ENCODE results near the gene GOPC.
A peak's percentile ranks its signal among the peaks of the same experiment; 100 is the strongest.

Gene GOPC

DNA sequence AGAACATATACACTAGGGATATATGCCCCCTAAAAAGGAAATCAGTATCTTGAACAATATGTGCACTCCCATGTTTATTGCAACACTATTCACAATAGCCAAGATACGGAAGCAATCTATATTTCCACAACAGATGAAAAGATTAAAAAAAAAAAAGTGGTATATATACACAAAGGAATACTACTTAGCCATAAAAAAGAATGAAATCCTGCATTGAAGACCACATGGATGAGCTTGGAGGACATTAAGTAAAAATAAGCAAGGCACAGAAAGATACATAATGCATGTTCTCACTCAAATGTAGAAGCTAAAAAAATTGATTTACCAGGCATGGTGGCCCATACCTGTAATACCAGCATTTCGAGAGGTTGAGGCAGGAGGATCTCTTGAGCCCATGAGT is 4.6 kb downstream of the GOPC start:
- no peak for DNase-seq

DNA sequence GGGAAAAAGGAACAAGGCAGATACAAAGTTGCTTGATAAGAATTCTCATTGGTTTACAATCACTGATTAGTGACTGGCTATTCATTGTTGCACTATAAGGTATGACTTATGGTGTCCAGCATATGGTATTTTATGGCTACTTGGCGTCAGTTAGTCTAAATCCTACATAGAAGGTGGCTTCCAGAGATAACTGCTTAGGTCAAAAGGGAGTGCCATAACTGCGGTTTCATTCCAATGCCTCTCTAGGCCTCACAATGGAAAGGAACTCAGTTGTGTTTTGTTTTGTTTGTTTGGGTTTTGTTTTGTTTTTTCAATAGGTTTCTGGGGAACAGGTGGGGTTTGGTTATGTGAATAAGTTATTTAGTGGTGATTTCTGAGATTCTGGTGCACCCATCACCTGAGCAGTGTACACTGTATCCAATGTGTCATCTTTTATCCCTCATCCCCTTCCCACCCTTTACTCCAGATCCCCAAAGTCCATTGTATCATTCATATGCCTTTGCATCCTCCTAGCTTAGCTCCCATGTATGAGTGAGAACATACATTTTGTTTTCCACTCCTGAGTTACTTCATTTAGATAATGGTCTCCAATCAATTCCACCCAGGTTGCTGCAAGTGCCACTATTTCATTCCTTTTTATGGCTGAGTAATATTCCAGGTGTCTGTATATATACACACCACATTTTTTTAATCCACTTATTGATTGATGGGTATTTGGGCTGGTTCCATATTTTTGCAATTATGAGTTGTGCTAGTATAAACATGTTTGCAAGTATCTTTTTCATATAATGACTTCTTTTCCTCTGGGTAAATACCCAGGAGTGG is 7.0 kb downstream of the GOPC start:
- DNase-seq = no peak

DNA sequence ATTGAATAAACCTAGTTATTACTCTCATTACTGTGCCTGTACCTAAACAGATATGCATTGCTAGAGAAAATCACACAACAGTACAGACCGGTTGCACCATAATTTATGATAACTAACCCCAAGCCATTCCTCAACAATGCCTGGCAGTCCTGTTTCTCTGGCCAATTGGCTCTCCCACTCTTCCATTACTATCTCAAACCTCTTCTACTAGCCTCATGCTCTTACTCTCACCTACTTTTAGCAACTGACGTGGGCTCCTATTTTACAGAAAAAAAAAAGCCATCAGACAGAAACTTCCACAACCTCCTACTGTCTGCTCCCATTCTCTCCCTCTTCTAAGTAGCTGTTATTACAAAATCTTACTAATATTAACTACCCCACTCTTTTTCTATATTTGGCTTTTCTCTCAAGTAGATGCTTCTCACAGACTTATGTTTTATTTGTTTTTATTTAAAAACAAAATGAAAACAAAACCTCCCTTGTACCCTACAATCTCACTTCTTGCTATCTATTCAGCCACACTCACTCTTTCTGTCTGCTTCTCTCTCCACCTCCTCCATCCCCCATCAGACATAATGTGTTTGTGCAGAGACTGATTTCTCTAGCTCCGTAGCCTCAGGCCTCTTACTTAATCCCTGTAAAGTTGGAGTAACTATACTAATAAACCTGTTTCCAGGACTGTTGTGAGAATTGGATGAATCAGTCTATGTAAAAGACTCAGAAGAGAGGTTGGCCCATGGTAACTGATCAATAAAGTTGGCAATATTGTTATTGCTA is 9.1 kb downstream of the GOPC start:
- DNase-seq = no peak

DNA sequence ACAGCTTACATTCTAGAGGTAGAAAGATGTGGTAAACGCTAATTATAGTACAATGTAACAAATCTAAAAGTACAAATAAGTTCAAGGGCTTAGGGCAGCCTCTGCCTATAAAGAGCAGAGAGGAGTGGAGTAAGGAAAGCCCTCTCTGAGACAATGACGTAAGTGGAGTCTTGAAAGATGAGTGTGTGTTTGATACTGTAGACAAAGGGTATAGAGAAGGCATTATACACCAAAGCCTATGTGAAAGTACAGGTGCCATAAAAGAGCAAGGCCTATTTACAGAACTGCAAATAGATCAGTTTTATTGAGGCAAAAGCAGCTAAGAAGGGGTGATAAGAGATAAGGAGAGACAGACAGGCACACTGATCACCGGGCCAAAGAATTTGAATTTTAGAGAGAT is 10.9 kb downstream of the GOPC start:
- no peak for DNase-seq

DNA sequence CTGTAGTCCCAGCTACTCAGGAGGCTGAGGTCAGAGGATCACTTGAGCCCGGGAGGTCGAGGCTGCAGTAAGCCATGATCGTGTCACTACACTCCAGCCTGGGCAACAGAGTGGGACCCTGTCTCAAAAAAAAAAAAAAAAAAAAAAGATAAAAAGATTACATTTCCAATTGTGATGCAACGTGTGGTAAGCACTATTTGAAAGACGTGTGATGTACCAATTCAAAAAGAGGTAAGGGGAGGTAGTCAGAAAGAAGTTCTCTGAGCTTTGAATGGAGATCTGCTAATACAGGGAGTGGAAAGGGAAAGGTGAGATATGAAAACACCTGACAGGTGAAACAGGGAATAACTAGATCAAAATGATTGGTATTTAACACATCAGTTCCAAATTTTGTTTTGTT is 11.9 kb downstream of the GOPC start:
- DNase-seq = no peak

DNA sequence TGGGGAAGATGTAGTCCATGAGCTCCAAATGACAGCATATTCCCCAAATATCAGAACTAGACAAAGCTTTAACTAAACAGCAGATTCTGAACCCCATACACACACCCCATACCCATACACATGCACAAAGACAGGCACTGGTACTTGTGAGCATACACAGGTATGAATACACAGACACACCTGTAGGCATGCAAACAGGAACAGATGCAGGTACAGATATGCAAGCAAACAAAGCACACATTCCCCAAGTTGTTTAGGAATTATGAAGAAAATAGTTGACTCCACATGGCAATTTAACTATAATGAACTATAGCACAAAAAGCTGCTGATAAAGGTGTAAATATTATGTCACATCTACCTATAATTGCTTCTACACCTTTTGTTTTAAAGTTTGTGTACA is 16.7 kb downstream of the GOPC start:
- no peak for DNase-seq

DNA sequence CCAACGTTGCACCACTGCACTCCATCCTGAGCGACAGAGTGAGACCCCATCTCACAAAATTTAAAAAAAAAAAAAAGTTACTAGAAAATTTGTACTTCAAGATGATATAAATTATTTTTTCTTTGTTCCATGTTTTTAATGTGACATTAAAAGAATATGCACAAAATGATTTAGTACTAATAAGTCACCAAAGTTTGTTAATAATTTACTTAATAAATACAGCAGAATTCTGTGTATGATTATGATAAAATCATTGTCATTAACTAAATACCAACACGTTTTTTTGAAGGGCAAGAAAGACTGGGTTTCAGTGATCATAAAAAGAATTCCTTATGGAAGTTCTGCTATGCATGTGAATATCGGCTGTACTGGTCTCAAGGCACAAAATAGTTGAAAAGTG is 28.1 kb downstream of the GOPC start:
- no peak for DNase-seq

DNA sequence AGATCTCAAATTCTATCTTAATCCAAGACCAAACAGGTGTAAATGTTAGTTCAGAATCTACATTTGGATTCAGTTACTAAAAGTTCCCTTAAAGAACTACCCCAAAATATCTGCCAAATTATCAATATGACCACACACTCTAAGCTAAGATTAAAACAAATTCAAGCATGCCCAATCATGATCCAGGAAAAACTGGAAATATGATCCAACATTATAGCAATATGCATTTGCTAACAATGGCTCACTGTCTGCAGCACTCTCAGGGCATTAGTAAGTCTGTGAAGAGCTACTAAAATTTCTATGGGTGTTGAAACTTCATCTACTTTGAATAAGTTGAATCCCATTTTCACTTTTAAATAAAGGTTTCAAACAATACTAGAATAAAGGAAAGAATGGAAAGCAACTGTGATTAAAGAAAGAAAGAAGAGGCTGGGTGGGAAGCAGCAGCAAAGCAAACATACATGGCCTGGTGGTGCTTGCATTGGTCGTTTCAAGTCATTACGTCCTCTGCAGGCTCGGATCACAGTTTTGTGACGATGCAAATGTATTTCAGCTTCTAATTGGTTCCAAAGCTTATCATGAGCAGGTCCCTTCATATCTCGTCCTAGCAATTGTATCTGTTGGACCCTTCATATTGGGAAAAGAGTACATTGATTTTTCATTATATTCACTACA is 29.2 kb downstream of the GOPC start:
- DNase-seq = no peak

DNA sequence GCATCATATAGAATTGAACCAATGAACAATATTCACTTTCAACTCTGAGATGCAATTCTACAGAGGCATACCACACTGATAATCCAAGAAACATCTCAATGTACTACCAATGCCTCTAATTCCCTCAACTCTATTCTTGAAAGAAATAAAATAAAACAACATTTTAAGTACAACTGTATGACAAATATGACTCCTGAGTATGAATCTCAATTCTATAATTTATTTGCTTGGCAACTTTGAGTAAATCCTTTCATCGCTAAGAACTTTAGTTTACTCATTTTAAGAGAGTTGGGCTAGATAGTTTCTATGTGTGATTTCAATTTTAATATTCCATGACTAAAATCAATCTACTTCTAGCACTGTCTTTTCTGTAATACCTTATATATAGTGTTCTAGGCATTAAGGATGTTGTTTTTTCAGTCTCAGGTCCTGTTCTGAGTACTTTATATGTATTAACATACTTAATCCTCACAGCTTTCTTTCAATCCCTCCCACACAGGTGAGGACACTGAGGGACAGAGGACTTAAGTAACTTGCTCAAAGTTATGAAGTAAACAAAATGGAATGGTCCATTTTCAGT is 33.4 kb downstream of the GOPC start:
- DNase-seq = no peak

DNA sequence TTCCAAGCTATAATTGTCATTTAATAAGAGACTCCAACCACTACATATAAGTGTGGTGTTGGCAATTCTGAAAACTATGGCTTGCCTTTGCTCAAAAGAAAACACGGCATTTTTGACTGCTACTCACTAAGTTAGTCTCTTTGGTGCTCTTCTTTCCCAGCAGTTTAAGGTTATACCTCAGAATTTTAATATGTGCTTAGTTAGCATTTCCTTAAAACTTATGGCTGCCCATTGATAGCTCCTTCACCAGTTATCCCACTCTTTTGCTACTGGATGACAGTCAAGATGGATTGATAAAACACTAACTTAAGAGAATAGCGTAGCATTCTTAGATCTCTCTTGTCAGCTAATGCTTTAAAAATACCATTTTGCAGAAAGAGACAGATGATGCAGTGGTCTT is 34.1 kb downstream of the GOPC start:
- no peak for DNase-seq

DNA sequence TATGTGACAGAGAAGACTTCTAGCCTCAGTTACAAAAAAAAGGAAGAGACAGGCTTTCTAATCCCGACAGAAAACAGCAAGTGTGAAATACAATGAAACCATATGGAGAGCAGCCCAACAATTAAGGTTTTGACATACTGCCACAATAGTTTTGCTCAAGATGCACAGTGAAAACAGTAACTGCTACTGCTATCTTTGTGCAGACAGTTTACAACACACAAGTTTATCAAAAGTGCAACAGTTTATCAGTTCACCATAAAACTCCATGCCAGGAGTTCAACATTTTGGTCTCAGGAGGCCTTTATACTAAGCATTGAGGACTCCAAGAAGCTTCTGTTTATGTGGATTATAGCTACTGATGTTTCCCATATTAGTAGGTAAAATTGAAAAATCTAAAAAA is 37.6 kb downstream of the GOPC start:
- no peak for DNase-seq

DNA sequence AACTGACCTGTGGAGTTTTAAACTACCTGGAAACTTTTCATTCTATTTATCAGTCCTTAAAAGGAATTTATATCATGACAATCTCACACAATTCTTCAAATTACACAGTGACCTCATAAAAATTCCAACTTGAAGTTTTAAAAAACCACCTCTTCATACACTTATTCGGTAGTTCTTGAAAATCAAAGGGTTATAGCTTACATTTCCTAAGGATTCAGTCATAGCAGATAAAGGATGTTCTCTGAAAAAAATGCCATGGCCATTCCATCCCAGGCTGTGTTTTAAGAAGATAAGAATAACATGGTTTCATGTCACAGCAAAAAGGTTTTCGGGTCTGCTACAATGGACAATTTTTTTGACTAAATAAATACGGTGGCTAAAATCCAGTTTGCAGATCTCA is 41.2 kb downstream of the GOPC start:
- DNase-seq = no peak

DNA sequence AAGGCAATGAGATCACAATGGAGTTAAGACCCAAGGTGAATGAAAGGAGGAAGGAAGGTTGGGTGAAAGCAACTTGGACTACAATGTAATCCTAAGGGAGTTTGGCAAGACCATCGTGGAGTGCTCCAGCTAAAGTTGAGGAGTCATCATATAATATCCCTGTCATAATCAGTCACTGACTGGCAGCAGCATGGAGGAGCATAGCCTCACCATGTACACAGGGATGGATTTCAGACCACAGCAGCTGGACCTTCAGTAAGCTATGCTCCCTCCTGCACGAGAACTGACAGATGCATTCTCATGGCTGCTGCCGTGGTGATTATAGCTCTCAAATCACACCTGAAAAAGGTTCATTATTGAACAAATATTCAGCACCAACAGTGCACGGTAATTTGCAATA is 43.0 kb downstream of the GOPC start:
- DNase-seq = no peak

DNA sequence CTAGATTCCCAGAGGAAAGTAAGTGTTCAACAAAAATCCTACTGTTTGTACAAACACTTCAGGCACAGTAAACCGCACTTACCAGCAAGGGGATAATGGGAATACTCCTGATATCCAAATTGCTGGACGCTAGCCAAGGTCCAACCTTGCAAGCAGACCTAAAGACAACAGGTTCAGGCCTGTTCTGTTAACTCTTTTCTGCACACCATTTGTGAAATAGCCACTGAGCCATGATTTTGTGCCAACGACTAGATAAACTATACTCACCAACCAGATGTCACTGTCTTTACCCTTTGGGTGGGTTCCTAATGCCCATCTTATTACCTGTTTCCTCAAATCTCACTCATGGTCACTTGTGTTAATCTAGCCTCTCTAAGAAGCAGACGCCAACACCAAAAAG is 43.5 kb downstream of the GOPC start:
- no peak for DNase-seq

DNA sequence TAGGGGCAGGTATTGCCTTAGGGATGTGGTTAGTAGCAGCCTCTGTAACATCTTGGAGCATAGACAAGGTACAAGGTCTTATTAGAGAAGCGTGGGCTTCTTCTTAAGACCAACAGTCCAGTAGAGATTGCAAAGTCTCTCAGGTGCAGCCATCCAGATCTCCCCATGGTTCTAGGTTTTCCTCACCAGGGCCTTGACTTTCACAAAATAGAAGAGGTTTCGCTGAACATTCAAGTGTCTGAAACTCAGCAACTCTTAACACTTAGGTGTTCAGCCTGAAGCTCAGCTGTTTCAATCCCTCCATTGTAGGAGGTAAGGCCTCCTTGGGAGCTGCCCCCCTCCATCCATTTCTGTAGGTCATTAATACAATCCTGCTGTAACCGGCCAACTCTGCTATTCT is 44.4 kb downstream of the GOPC start:
- no peak for DNase-seq

DNA sequence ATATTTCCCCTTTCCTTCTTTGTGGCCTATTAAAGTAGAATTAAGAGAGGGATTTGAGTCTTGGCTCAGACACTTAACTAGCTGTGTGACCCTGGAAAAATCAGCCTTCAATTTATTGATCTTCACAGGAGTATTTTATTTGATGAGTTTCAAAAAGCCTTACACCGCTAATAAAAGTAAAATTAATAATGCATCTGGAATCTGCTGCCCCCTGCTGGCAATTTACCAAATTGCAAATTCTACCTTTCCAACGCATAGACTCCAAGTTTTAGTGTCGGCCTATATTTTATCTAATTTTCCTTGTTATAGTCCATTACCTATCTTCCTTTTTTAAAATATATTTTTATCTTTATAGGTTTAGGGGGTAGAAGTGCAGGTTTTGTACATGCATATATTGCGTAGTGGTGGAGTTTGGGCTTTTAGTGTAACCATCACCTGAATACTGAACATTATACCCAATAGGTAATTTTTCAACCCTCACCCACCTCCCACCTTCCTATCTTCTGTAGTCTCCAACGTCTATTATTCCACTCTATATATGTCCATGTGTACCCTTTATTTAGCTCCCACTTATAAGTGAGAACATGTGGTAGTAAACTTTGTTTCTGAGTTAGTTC is 46.3 kb downstream of the GOPC start:
- DNase-seq = peak in 24 of 51 donors; percentile 2 to 53 (median 16)

DNA sequence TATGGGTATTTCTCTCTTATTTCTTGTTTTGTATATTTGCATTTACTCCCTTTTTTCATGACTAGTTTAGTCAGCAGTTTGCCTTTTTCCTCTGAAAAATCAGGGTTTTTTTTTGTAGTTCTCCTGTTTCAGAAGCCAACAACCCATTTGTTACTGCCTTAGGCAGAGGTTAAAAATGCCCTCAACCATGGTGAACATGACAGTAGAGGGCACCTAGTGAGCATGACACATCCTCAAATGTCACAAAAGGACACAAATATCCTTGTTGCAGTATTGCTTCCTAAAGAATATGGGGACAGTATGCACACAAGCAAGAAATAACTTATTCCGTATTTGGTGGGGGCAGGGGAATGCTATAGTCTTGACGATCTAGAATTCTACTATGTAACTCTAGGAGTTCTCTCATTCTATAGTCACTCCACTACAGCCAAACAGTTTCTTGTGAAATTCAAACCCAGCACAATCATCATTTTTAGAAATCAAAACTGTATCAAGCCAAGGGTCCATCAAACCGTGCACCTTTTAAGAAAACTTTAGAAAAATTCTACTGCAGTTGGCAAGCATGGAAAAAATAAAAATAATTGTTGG is 47.0 kb downstream of the GOPC start:
- no peak for DNase-seq

DNA sequence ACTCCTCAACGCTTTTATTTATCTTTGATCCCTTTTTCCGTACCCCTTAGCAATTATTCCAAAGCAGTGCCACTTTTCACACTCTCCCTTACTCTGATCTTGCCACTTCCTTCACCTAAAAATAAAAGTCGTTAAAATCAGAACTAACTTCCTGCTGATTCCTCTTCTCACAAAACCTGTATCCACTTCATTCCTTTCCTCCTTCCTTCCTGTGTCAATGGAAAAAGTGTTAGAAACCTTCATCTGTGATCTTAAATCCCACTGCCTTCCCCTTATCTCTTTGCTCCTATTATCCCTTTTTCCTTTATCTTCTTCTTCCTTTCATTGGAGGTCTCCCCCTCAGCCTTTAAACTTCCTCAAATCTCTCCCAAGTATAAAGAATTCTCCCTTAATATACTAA is 49.2 kb downstream of the GOPC start:
- no peak for DNase-seq

DNA sequence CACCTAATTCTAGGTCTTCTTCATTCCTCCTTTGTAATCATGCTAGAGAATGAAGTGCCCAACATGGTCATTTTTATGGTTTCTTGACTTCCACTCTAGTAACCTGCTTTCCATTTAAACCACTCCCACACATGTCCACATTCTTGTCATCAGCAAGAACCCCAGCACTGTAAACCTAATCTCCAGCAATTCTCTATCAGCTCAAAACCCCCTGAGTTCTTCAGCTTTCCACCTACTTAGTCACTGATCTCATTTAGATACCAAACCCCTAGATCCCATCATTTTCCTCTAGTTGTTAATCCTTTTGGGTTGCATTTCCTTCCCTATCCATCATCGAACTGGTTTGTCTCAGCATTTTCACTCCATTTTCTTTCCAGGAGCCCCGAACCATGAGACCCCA is 49.7 kb downstream of the GOPC start:
- no peak for DNase-seq

DNA sequence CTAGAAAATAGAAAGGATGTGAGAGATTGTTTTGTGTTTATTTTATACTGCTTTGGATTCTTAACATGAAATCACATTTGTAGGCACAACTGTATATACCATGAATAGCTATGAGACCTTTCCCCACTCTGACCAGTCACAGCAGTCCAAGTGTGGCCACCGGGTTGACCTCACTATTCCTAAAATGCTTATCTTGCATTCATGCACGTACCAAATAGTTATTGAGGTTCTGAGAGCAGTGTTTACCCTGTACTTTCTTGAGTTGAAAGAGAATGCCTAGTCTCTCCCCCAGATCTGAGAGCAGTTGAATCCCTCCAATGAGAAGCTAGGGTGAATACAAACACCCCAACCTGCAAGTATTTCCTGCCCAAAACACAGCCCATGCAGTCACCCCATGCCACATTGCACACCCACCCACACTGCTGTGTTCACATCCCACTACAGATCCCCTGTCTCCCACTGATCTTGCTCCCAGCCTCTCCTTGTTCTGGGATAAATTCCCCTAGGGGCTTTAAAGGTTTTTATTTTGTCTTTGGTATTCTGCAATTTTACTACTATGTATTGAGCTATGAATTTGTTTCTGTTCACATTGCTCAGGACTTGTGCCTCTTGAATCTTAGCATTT is 51.6 kb downstream of the GOPC start:
- no peak for DNase-seq

DNA sequence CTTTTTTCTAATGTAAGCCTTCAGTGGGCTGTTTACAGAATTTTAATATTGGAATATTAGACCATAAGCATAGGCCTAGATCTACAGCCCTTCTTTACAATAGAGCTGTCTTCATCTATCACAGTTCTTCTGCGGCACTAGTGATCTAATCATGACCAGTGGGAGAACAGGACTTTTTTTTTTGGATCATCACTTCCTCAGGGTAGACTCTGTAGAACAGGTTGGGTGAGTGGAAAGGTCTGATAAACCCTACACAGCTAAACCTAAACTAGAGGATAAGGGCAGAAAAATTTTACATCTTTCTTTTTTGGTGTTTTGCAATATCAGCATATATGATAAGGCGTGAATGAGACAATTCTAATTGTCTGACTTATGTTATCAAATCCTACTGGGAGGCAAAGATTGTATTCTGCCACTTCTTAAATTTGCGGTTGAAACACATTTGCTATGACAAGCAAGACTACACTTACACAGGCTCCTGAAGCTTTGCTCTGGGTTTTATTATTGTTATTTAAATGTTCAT is 52.2 kb downstream of the GOPC start:
- DNase-seq = no peak
